ENCODE data around the gene GLI1. TPM values are rescaled to one million over a fixed set of nuclear protein-coding genes. Genes with fewer than 3 reads are reported as not detected.
A peak's percentile ranks its signal among the peaks of the same experiment; 100 is the strongest.
"Not testable (repeated sequence)": the region's sequence is repeated elsewhere in the genome, so short reads cannot be mapped to it uniquely, and the experiment has no call there.

Gene GLI1
- total RNA-seq, 4 donors from 2014 or later, result 0.51 to 2.9 (median 2.0) TPM; not detected in 1

DNA sequence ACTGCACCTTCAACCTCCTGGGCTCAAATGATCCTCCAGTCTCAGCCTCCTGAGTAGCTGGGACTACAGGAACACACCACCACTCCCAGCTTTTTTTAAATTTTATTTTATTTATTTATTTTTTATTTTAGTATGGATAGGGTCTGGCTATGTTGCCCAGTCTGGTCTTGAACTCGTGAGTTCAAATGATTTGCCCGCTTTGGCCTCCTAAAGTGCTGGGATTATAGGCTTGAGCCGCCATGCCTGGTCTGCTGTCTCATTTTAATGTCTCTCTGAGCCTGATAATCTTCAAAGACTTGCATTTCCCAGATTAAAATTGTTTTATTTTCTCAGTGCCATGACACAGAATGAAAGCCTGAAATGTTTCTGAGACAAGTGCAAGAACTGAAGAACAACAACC, 26.2 kb upstream of the GLI1 start:
- H3K27ac ChIP-seq, result no peak overlapping the region
- DNase-seq (ENCODE audit: low spot score in 2 of 2), result no peak
- TF ChIP-seq POLR2AphosphoS5 (IDR thresholded peaks at IDR 0.05), result no peak
- H3K4me3 ChIP-seq, result no peak overlapping the region
- peaks cover 13% of the 10 kb centered on the region for H3K4me1 ChIP-seq
- no peaks in the 10 kb centered on the region for H3K9me3 ChIP-seq
- no peaks in the 10 kb centered on the region for H3K27me3 ChIP-seq
- 87% methylated on average over 3 of the region's 3 CpGs for WGBS
- no peaks in the 10 kb centered on the region for H3K36me3 ChIP-seq

DNA sequence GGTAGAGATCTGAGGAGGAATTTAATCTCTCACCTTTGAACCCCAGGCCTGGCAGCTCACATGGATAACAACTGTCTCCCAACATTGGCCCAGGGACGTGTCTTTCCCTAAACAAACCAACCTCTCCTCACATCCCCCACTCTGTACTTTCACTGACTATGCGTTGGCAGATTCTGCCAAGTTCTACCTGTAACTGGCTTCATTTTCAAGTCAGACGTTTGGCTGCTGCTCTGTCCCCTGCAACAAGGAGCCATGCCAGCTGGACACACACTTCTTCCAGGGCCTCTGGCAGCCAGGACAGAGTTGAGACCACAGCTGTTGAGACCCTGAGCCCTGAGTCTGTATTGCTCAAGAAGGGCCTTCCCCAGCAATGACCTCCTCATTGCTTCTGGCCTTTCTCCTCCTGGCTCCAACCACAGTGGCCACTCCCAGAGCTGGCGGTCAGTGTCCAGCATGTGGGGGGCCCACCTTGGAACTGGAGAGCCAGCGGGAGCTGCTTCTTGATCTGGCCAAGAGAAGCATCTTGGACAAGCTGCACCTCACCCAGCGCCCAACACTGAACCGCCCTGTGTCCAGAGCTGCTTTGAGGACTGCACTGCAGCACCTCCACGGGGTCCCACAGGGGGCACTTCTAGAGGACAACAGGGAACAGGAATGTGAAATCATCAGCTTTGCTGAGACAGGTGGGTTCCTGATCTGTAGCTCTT, 24.9 kb upstream of the GLI1 start, which contains the start of gene INHBC:
INHBC (plus strand) TSS at position 268 of the 707 bp plus-strand sequence; CDS start at position 371, 103 bp downstream.
- peaks cover 6% of the 10 kb centered on the region for H3K4me1 ChIP-seq
- no peaks in the 10 kb centered on the region for H3K36me3 ChIP-seq
- no peak for TF ChIP-seq POLR2A (IDR thresholded peaks at IDR 0.05)
- TF ChIP-seq CTCF (IDR thresholded peaks at IDR 0.05), result no peak
- TF ChIP-seq EP300 (IDR thresholded peaks at IDR 0.05), result no peak
- TF ChIP-seq POLR2AphosphoS5 (IDR thresholded peaks at IDR 0.05), result no peak
- no peak within 1 kb of the TSS for H3K4me3 ChIP-seq
- no peak for DNase-seq (ENCODE audit: low spot score in 2 of 2)
- no peaks in the 10 kb centered on the region for H3K9me3 ChIP-seq
- H3K27ac ChIP-seq, result no peak within 1 kb of the TSS
- WGBS, result 70% methylated on average over 4 of the region's 8 CpGs
- no peaks in the 10 kb centered on the region for H3K27me3 ChIP-seq

- H3K4me3 ChIP-seq, result no peak overlapping the region
- H3K4me1 ChIP-seq, result peaks cover 2% of the 10 kb centered on the region
- DNase-seq (ENCODE audit: low spot score in 2 of 2), result peak in 1 of 2 donors; percentile 32
- H3K9me3 ChIP-seq, result no peaks in the 10 kb centered on the region
- H3K36me3 ChIP-seq, result no peaks in the 10 kb centered on the region
- TF ChIP-seq CTCF (IDR thresholded peaks at IDR 0.05) (no peak), EP300 (IDR thresholded peaks at IDR 0.05) (no peak), POLR2A (IDR thresholded peaks at IDR 0.05) (no peak), POLR2AphosphoS5 (IDR thresholded peaks at IDR 0.05) (no peak)
- no peaks in the 10 kb centered on the region for H3K27me3 ChIP-seq
- WGBS, result 62% methylated on average over 4 of the region's 4 CpGs
- no peak overlapping the region for H3K27ac ChIP-seq
Observed at GRCh38 chr12:57435293-57435692, 24.3 kb upstream of the GLI1 start.

GRCh38 chr12:57438400-57438799, 21.2 kb upstream of the GLI1 start:
- H3K27ac ChIP-seq, result no peak overlapping the region
- H3K9me3 ChIP-seq, result no peaks in the 10 kb centered on the region
- no peak overlapping the region for H3K4me3 ChIP-seq
- no peak for DNase-seq (ENCODE audit: low spot score in 2 of 2)
- H3K36me3 ChIP-seq, result no peaks in the 10 kb centered on the region
- H3K27me3 ChIP-seq, result no peaks in the 10 kb centered on the region
- no peaks in the 10 kb centered on the region for H3K4me1 ChIP-seq
- TF ChIP-seq EP300 (IDR thresholded peaks at IDR 0.05) (no peak), CTCF (IDR thresholded peaks at IDR 0.05) (no peak)
- WGBS, result 81% methylated on average over 1 of the region's 1 CpG

DNA sequence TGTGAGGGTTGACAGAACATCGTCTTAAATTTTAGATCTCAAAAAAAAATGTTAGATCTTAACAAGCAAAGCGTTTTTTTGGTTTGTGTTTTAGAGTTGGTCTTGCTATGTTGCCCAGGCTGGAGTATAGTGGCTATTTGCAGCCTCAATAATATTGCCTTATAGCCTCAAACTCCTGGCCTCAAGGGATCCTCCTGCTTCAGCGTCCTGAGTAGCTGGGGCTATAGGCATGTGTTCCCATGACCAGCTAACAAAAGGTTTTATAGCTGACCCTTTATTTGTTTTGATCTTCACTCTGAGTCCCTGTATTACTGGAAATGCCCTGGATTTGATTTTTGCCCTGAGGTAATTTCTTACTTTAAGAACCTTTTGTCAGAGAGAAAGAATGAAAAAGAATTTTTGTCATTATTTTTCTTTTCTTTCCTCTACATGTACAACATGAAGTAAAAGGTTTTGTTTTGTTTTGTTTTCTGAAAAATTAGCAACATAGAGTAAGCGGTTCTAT, 19.8 kb upstream of the GLI1 start:
- Histone ChIP-seq H3K27me3 (no peaks in the 10 kb centered on the region), H3K27ac (no peak overlapping the region), H3K36me3 (no peaks in the 10 kb centered on the region), H3K4me3 (no peak overlapping the region), H3K9me3 (no peaks in the 10 kb centered on the region), H3K4me1 (no peaks in the 10 kb centered on the region)
- no peak for DNase-seq (ENCODE audit: low spot score in 2 of 2)
- TF ChIP-seq POLR2A (IDR thresholded peaks at IDR 0.05), result no peak
- no peak for TF ChIP-seq CTCF (IDR thresholded peaks at IDR 0.05)
- TF ChIP-seq POLR2AphosphoS5 (IDR thresholded peaks at IDR 0.05), result no peak
- TF ChIP-seq EP300 (IDR thresholded peaks at IDR 0.05), result no peak
- 77% methylated on average over 4 of the region's 4 CpGs for WGBS

GRCh38 chr12:57441393-57441792, 18.2 kb upstream of the GLI1 start:
- DNase-seq (ENCODE audit: low spot score in 2 of 2); H3K4me1 ChIP-seq; H3K9me3 ChIP-seq; H3K27ac ChIP-seq; H3K27me3 ChIP-seq; H3K4me3 ChIP-seq; H3K36me3 ChIP-seq: not testable (repeated sequence)
- WGBS, result 86% methylated on average over 2 of the region's 2 CpGs
